GM08714 (cell line): ENCODE data around the gene PRR33.

ENCODE experiments used
- H3K4me3 ChIP-seq: fragments of 200-500 bp; sonication (Bioruptor generic); 2 replicates; pipeline ENCODE4 v1.5.1; 2014; ENCODE audit warnings: mild to moderate bottlenecking, low read length, inconsistent platforms
- ZNF274 ChIP-seq: IDR thresholded peaks from 2 replicates; pipeline ENCODE4 v1.6.1; 2012; ENCODE audit warnings: mild to moderate bottlenecking, low read depth, low read length

The PRR33 gene

DNA sequence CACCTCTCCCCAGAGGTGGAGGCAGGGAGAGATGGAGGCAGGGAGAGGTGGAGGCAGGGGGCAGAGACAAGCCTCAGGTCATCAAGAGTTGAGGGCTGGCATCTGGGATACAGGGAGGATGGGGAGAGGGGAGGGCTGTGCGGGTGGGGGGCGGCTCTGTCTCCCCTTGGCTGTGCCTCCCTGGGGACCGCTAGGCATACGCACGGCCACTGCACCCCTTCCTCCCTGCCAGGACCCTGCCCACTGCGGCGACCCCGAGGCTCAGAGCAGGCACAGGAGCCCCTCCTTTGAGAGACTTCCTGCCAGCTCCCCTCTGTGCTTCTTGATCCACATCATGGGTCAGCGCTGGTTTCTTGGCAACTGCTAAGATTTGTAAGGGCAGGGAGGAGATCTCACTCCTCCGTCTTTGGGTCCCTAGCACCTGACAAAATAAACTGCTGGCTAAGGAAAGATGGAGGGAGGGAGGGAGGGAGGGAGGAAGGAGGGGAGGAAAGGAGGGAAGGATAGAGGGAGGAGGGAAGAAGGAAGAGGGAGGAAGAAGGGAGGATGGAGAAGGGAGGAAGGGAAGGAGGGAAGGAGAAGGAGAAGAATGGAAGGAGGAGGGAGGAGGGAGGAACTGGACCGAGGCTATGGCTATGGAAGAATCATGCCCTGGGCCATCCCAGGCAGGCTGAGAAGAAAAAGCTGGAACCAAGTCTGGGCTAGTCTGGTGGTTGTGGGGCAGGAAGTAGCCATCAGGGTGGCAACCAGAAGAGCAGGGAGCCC lies 18.5 kb downstream of the PRR33 start:
- no peak overlapping the region for H3K4me3 ChIP-seq
- TF ChIP-seq ZNF274: no peak

DNA sequence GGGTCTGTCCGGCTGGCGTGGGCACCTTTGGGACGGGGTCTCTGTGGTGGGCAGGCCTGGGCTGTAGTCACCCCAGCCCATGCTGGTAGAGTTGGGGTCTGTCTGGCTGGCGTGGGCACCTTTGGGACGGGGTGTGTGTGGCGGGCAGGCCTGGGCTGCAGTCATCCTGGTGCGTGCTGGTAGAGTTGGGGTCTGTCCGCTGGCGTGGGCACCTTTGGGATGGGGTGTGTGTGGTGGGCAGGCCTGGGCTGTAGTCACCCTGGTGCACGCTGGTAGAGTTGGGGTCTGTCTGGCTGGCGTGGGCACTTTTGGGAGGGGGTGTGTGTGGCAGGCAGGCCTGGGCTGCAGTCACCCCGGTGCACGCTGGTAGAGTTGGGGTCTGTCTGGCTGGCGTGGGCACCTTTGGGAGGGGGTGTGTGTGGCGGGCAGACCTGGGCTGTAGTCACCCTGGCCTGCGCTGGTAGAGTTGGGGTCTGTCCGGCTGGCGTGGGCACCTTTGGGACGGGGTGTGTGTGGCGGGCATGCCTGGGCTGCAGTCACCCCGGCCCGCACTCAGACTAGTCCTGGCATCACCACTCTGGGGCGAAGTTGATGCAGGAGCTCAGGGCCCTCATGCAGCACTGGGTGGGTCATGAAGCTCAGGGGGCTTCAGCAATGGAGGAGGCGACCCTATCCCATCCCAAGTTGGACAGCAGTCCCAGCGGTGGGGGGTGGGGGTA lies 19.3 kb downstream of the PRR33 start:
- no peak for TF ChIP-seq ZNF274

DNA sequence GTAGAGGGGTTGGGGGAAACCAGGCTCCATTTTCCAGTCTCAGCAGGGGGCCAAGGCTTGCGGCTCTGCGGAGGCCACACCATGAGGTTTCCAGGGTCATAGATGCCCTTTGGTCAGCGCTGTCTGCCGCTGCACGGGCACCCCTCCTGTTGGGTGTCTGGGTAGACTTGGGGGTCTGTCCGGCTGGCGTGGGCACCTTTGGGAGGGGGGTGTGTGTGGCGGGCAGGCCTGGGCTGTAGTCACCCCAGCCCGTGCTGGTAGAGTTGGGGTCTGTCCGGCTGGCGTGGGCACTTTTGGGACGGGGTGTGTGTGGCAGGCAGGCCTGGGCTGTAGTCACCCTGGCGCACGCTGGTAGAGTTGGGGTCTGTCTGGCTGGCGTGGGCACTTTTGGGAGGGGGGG lies 20.2 kb downstream of the PRR33 start:
- no peak overlapping the region for H3K4me3 ChIP-seq
- TF ChIP-seq ZNF274: no peak

More for the DNA sequence above, 19.3 kb downstream of the PRR33 start:
- no peak overlapping the region for H3K4me3 ChIP-seq

DNA sequence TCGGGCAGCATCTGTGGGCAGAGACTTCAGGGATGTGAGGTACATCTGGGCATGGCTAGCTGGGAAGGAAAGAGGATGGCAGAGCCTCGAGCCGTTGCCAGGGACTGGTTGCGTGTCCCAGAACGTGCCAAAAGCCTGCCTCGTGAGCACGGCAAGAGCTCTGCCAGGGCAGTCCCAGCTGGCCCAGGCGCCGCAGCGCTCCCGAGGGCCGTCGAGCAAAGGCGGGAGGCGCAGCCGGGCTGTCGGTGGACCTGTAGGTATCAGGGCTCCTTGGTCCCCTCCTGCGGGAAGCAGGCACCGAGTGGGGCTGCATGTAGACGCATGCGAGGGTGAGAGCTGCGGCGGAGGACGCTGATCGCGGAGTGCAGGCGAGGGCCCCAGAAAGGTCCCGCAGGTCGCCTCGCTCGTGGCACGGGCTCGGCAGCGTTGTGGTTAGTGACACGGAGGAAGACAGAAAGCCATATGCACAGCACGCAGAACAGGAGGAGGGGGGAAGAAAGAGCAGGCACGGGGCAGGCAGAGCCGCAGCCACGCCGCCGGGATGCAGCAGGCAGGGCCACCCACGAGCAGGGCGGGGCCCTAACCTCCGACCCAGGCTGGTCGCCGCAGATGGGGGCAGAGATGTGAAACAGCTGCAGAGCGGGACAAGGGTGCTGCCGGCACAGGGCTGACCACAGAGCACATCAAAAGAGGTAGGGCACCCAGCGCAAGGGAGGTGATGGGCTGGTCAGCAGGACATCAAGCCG lies 20.8 kb downstream of the PRR33 start:
- no peak for TF ChIP-seq ZNF274

DNA sequence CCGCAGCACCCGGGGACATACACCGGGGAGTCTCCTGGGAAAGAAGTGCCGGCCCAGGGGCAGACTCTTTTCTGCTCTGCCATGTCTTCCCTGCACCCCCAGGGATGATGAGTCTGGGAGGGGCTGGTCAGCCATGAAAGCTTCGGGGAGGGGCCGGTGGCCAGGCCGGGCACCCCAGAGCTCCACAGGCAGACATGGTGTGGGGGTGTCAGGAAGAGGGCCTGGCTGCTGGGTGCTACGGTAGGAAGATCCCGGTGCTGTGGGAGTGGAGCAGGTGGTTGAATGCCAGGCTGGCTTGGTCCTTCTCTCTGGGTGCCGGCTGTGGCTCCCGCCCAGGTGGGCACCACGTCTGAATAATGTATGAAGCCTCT lies 21.4 kb downstream of the PRR33 start:
- no peak for TF ChIP-seq ZNF274
- no peak overlapping the region for H3K4me3 ChIP-seq

More for the DNA sequence above, 20.8 kb downstream of the PRR33 start:
- no peak overlapping the region for H3K4me3 ChIP-seq

DNA sequence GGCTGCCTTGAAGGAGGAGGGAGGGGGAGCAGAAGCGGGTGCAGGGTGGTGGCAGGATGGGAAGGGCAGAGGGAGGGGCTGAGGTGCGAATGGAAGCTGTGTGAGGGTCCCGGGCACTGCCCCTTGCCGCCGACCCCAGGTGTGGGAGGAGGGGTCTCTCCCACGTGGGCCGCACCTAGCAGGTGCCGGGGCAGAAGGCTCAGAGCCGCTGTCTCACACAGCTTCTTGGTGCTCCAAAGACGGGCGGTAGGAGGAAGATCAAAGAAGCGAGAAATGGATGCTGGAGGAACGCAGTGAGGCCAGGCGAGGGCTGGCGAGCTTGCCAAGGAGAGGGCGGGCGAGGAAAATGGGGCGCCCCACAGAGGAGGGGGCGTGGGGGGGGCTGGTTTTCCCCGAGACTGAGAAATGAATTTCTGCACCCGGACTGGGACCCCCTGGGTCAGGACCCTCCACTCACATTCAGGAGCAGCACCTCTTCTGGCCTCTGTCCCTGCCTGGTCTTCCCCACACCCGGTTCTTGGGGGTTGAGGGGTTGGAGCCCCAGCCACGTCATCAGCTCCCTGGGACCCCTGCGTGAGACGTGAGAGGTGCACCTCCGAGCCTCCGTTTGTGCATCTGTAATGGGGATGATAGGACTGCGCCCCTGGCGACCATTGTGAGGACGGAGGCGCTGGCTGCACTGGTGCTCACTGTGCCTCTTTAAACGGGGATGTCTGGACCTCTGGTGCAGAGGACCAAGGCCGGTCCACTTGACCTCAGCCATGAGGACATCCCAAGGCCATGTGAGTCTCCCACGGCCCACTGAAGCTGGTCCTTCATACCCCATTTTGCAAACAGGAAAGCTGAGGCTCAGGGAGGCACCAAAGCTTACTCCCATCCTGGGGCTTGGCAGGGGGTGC lies 22.0 kb downstream of the PRR33 start:
- no peak for TF ChIP-seq ZNF274
- H3K4me3 ChIP-seq: no peak overlapping the region

DNA sequence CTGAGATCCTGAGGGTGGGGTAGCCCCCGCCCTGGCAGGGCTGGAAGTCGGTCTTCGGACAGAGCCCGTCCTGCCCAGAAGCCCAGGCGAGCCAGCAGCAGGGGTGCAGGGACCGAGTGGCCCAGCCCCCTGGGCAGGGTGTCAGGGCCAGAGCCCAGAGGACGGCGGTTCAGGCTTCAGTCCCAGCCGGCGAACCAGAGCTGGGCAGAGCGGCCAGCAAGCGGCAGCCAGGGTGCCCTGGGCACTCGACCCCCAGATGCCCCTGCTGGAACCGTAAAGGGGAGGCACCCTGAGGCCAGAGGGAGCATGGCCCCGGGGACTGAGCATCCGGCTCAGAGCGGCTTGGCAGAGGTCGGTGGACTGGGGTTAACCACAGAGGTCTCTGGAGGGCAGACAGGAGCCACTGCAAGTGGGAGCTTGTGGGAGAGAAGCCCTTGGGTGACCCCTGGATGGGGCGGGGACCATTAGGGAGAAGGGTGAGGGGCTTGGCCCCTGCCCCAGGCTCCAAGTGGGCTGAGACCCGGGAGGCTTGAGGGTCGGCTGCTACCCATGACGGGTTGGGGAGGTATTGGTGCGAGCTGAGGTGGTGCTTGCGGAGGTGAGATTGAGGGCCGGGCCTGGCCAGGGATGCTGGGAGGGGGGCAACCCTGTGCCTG lies 22.9 kb downstream of the PRR33 start:
- no peak for TF ChIP-seq ZNF274
- H3K4me3 ChIP-seq: no peak overlapping the region

DNA sequence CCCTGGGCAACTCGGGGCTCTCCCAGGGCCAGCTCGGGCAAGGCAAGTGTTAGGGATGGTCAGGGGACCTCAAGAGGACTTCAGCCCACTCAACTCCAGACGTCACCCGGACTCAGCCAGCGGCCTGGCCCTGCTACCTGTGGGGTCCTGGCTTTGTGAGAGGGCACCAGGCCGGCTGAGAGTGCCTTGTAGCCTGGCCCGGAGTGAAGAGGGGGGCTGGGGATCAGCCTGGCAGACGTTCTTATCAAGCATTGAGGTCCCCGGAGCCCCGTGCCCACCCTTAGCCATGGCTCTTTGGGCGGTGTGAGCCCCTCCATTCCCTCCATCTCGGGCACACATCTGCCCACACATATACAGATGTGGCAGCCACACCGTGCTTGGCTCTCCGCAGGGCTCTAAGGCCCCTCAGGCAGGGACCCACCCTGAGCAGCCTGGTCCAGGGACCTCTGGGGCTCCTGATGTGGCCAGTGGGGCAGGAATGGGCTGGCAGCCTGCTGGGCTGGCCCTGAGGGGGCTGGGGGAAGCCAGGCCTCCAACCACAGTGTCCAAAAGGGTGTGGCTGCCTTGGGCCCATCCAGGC lies 23.5 kb downstream of the PRR33 start:
- no peak overlapping the region for H3K4me3 ChIP-seq
- TF ChIP-seq ZNF274: no peak

DNA sequence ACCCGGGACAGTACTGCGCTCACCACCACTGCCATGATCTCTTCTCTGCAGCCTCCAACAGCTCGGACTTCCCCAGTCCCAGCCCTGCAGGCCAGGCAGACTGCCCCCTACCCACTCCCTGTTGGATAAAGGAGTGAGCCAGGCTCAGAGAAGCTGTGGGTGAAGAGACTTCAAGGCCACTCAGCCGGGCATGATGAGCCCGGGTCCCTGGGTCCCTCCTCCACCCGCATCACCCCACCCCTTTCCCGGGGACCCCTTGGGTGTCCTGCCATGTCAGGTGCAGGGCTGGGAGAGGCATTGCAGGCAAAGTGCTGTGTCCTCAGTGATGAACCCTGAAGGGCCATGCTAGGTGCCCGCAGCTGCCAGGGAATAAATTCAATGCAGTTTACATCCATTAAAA lies 24.3 kb downstream of the PRR33 start:
- no peak for TF ChIP-seq ZNF274

DNA sequence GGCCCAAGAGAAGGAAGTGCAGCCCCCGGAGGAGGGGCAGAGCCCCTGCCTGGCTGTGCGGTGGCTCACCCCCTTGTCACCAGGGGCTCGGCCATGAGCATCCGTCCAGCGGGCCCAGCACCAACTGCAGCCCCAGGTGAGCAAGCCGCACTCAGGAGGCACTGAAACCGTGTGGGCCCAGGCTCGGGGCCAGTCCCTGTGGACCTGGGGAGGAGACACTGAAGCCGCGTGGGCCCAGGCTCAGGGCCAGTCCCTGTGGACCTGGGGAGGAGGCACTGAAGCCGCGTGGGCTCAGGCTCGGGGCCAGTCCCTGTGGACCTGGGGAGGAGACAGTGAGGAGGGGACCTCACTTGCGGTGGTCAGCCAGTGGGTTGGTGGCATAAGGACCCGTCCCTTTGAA lies 24.9 kb downstream of the PRR33 start:
- TF ChIP-seq ZNF274: no peak

More for the DNA sequence above, 24.3 kb downstream of the PRR33 start:
- H3K4me3 ChIP-seq: no peak overlapping the region

DNA sequence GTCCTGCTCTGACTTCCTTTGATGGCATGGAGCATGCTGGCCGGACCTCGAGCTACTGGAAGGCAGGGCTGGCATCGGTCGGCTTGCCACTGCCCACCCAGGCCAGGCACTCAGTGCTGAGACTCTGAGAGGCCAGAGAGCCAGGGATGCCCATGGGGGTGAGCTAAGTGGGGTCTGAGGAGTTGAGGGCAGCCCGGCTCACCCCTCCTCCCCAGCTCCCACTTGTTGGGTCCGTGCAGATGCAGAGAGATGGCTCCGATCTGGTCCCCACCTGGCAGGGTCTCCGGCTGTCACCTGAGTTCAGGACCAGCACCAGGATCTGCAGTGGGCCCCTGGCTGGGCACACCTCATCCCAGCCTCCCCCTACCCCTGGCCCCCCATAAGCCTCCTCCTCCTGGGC lies 25.5 kb downstream of the PRR33 start:
- no peak overlapping the region for H3K4me3 ChIP-seq
- TF ChIP-seq ZNF274: no peak

More for the DNA sequence above, 24.9 kb downstream of the PRR33 start:
- no peak overlapping the region for H3K4me3 ChIP-seq

DNA sequence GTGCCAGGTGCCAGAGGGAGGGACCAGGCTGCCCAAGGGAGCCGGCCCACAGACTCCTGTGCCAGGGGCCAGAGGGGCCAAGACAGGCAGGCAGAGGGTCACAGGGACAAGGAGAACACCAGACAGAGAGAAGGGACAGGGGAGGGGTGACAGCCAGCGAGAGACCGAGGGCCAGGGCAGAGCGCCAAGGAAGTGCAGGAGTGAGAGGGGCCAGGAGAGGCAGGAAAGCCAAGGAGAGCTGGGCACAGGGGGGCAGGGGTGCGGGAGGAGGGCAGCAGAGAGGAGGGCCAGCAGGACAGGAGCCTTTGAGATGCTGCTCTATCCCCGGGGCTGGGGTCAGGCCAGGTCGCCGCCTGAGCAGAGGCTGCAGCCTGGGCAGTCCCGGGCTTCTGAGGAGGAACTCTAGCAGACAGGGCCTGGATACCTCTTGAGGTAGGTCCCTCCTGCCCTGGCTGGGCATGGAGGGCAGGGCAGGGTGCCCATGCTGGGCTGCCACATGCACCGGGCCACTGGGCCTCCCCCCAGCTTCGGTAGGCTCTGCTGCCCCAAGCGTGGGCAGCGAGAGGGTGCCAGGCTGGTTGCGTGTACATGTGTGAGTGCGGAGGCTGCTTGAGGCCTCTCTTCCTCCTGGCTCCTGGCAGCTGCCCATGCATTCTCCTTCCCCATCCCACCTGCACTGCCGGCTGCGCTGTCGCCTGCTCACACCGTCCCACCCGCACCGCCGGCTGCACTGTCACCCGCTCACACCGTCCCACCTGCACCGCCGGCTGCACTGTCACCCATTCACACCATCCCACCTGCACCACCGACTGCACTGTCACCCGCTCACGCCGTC lies 26.6 kb downstream of the PRR33 start:
- TF ChIP-seq ZNF274: no peak
- no peak overlapping the region for H3K4me3 ChIP-seq

DNA sequence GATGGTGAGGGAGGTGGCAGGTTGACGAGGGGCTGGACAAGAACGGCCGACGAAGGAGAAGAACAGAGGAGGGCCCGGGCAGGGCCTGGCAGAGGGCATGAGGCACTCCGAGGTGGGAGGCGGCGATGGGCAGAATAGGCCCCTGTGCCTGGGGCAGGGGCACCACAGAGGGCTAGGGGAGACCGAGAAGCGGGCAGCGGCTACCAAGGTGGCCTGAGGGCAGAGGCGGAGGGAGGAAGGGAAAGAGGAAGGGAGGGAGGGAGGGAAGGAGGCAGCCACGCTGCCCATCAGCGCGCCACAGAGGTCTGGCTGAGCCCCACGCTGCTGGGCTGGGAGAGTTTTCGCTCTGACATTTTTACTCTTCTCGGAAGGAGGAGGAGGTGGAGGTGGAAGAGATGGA lies 27.5 kb downstream of the PRR33 start:
- H3K4me3 ChIP-seq: no peak overlapping the region
- no peak for TF ChIP-seq ZNF274
